K562 (cell line): Measurements from ENCODE around the gene PRKG2. TPM values are rescaled to one million over a fixed set of nuclear protein-coding genes. Genes with fewer than 3 reads are reported as not detected.

Source experiments
- SRF ChIP-seq, 2 experiments: fragments of 250-450, 450-650 bp in 1 of 2; sonication (Bioruptor Pico) in 1 of 2; sonication (generic) in 1 of 2; formaldehyde crosslinking; IDR thresholded peaks; 2 replicates each; pipeline versions ENCODE4 v1.5.0 to v1.5.1; 2020 to 2022; ENCODE audit warnings: mild to moderate bottlenecking in 1 of 2, missing genetic modification reagents in 1 of 2
- ZNF407 ChIP-seq: fragments of 450-650 bp; IDR thresholded peaks from 2 replicates; pipeline ENCODE4 v1.6.1; 2016; ENCODE audit warnings: low read depth
- polyA plus RNA-seq, 8 experiments: library from polyadenylated mRNA; depleted of rRNA in 4 of 8; stranded (reverse) in 5 of 8; unstranded in 3 of 8; fragments of >200 nt; fragmentation: Nextera tagmentation in 2 of 8; fragmentation: Illumina TruSeq in 1 of 8; extraction: Ambion mirVana in 2 of 8; extraction: Trizol in 1 of 8; gene quantifications; 2 replicates each; pipeline versions ENCODE4 v1.2.1 to v1.2.3, GENCODE V29; 2011 to 2014; ENCODE audit warnings: inconsistent platforms in 1 of 8, missing spikeins in 1 of 8
- total RNA-seq, 7 experiments: library from RNA; depleted of rRNA in 6 of 7; stranded (reverse); fragments of >200 nt in 6 of 7; fragmentation: Illumina TruSeq in 2 of 7; extraction: Trizol in 2 of 7; gene quantifications; 2 replicates each; pipeline versions ENCODE4 v1.2.1 to v1.2.3, GENCODE V29; 2011 to 2021; ENCODE audit warnings: low replicate concordance in 1 of 7

PRKG2 gene
- total and polyA plus RNA-seq, 9 of the 15 experiments (the other 6 are each of a cell fraction or from before 2014, with no cell fraction given), result 0.01 to 0.68 (median 0.34) TPM

GRCh38 chr4:81069706-81070331 lies 145.2 kb downstream of the PRKG2 start (continued):
- TF ChIP-seq ZNF407 (no peak), SRF (CRISPR knock-in tag; IDR thresholded peaks at IDR 0.05) (no peak)
